Globus pallidus (tissue), 1 donor: ENCODE data around the gene PRAC1.
A peak's percentile ranks its signal among the peaks of the same experiment; 100 is the strongest.
"Not testable (repeated sequence)": the region's sequence is repeated elsewhere in the genome, so short reads cannot be mapped to it uniquely, and the experiment has no call there.

Experiments
- DNase-seq: peaks from one replicate; pipeline ENCODE4 v3.0.0-alpha.2; 2015; ENCODE audit warnings: low spot score

The PRAC1 gene

DNA sequence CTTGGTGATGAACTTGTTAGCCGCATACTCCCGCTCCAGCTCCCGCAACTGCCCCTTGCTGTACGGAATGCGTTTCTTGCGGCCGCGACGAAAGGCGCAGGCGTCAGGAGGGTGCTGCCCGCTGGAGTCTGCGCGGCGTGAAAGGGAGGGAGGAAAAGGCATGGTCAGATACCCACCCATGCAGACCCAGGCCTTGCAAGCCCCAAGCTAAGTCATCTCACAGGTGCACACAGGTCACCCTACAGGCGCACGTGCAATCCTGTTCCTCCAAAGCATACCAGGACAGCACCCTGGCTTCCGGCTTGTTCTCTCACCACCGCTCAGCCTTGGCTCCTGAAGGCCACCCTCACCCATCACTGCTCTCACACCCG is 4.6 kb upstream of the PRAC1 start:
- no peak for DNase-seq

DNA sequence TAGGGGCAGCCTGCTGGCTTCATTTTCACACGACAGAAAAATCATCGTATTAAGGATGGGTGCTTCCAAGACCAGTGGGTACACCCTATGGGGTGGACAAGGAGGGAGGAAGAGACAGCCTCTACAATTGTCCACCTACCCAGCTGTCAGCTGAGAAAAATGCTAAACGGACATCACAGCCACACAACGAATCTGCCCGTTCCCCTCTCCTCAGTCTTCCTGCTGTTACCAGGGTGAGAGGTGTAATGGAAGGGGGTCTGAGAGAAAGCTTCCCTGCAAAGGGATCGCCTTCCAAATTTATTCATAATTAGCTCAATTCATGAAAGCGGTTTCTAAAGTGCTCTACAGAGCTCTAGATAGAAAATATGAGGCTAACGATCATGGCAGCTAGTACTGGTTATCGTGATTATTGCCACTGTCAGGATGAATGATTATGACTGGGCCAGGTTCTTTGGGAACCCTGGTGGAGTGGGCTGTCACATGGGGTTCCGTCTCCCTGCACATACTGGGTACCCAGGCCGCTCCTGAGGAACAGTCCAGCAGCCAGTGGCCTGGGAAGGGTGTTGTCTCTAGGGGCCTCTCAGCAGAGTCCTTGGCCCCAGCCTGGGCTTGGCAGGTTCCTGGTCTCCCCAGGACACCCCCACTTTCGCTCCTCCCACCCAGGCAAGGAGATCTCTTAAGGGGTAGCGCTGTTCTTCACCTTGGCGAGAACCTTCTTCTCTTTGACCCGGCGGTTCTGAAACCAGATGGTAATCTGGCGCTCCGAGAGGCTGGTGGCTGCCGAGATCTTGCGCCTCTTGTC is 4.0 kb upstream of the PRAC1 start:
- DNase-seq = no peak

DNA sequence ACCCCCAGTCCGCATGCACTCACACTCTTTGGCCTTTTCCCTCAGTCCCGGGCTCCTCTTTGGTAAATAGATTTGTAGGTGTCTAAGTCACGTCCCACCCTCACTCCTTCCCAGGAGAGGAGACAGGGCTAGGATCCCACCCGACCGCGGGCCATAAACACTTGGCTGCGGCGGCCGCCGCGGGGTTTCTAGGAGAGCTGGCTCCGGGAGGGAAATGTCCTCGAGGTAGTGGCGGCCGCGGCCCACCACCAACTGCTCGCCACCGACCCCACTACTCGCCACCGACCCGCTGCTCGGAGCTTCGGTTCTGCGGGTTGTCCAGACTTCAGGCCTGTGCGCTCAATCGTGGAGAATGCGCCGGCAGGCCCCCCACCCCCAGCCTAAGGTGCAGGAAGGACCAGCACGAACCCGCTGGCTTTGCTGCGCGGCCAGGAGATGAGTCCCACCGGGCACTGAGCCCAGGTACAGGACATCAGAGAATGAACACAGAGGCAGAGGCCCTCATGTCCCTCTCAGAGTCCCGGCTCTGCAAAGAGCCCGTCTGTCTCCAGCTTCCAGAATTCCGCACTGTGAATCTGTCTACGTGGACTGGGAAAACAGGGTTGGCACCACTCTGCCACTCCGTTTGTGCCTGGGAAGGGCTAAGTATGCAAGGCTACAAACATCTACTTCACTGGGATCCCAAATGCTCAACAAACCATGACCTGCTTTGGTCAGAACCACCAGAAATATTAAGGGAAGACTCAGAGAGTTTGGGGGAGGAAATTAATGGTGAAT is 3.2 kb upstream of the PRAC1 start:
- DNase-seq = no peak

- no peak for DNase-seq
Measured at GRCh38 chr17:48725004-48725287, 2.6 kb upstream of the PRAC1 start.

DNA sequence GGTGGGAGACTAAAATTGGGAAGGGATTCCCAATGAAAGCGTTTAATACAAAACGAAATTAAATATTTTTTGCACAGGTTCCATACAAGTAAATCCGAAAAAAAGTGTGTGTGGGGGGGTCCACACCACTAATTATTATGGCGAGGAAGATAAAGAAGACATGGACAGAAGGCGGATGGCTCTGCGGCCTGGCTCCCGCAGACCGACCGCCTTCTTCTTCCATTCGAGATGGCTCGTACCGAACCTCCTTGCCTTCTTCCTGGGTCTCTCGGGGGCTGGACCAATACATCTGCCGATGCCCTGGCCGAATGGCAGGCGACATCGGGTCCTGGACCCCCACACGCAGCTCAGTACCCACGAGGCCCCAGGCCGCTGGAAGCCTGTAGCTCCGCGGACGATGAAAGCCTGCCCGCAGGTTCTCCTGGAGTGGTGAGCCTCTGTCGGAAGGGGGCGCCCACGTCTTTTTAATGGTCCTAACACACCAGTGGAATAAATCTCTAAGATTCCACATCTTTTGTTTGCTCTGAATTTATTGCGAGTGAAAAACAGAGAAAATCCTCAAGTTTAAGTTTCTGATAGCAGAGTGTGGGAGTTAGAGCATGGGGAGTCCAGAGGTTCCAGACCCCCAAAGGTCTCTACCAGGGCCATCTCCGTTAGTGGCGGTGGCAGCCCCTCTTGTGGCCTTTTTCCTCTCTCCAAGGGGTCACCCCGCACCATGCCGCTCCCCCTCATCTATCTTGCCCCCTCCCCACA is 2.1 kb upstream of the PRAC1 start:
- DNase-seq = peak; percentile 59

DNA sequence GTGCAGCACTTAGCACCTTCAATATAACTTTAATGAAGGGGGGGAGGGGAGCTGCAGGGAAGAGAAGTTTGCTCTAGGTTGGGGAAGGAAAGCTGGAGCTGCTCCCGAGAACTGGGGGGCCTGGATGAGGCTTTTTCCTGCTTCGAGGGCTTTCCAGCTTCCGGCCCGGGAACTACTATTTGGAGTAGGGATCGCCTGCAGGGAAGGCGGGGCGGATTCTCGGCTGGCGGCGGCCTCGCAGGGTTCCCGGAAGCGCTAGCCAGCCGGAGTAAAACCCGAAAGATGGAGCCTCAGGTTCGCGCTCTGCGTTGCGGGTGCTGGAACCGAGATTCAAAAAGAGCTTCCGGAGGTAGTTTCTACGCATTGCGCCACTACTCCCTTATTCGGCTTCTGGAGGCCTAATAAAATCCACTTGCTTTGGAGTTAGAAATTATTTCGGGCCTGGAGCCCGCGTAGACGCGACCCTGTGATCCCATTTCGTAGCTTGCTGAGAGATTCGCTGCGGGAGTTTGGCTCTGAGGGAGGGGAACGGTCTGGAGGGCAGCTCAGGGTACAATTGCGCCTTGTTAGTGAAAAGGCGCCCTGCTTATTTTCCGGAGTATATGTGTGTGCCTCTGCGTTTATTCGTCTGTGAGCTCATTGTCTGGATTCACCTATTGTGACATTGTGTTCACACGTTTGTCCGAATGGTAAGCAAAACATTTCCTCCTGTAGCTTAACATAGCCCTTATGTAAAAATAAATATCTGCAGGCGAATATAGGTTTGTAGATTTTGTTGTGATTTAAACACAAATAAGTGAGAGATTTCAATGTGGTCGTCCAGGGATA is 1.3 kb upstream of the PRAC1 start:
- no peak for DNase-seq

GRCh38 chr17:48722915-48723422 is 651 bp upstream of the PRAC1 start, which contains the start of gene PRAC2:
Gene PRAC2 (plus strand): TSS chr17:48723185. CDS start chr17:48724411, 1,226 bp downstream.
- no peak for DNase-seq

DNA sequence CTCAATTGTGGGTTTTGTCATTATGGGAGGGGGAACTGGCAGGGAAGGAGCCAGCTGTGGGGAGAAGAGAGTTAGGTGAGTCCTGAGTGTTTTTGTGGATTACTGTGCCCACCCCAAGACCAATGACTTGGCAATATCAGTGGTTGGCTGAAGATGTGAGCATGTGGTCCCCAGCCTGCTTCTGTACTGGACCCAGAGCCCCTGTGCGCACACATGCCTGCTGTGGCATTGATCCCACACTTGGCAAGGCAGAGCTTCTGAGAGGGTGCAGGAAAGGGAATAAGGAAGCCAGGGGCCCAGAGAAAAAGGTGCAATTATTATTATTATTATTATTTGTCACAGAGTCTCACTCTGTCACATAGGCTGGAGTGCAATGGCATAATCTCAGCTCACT is 1.3 kb downstream of the PRAC1 start:
- no peak for DNase-seq

DNA sequence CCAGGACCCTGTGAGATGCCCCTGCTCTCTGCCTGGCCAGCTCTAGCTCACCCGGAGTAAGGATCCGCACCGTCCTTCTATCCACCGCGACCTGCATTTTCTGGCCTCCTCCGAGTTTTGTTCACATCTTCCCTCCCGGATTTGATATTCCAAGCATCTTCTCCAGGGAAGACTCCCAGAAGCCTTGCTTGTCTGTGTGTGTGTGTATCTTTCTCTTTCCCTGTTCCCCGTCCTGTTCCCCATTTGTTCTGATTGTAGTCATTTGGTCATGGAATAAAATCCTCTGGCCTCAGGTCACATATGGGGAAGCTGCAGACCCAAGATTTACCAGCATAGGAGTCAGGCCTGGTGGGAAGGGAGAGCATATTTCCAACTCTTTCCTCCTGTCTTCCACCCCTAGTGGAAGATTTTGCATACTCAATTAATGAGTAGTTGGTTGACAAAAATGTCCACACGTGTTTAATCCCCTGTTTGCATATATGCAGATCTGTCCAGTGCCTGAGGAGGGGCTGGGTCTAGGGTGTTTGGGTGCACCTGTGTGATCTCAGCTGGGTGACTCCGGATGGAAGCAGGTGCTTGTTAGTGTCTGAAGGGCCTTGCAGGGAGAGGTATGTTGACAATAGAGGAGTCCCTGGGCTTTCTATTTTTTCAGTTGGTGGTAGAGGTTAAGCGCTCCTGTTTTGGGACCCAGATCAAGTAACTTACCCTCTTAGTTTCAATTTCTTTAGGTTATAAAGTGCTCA is 1.9 kb downstream of the PRAC1 start:
- no peak for DNase-seq

GRCh38 chr17:48719642-48720265 is 2.6 kb downstream of the PRAC1 start:
- no peak for DNase-seq

DNA sequence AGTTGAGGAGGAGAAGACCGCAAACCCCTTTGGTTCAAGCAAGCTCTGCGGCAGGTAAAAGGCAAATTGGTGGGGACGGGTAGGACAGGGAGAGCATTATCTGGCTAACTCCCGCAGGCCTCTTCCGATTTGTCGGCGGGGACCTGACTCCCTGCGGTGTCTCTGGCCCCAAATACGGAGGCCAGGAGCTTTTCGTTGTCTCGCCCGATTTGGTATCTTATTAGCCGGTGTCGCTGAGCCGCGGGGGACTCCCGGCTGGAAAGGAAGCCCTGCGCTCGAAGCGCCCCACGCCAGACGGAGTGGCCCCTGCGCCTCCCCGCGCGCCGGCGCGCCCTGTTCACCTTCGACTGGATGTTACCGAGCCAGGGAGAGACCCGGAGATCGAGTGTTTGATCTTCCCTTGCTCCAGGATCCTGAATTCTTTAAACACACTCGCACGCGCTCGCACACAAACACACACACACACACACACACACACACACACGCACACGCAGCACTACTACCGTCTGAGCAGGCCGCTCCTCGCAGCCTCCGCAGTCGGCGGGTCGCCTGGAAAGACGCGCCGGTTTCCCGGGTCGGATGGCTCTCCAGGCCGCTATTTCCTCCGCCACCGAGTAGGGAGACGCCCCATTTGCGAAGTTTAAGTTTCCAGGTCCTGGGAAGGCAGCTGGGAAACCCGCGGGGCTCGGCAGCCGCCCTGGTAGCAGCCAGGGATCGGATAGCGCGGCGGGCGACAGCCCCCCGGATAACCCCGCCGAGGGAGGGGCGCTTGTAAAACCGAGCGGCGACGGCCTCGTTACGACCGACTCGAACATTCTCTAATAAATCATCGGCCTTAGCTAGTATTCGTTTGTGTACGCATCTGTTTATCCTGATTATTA is 3.3 kb downstream of the PRAC1 start:
- no peak for DNase-seq

GRCh38 chr17:48718227-48718760 is 4.0 kb downstream of the PRAC1 start:
- no peak for DNase-seq

- no peak for DNase-seq
Measured at GRCh38 chr17:48717367-48718226, 4.7 kb downstream of the PRAC1 start.

DNA sequence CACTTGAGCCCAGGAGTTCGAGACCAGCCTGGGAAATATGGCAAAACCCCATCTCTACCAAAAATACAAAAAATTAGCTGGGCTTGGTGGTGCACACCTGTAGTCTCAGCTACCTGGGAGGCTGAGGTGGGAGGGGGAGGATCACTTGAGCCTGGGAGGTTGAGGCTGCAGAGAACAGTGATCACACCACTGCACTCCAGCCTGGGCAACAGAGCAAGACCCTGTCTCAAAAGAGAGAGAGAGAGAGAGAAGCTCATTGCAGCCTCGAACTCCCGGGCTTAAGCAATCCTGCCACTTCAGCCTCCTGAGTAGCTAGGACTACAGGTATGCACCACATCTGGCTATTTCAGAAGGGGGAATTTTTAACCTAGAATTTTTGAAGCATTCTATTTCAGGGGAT is 5.8 kb downstream of the PRAC1 start:
- not testable (repeated sequence) for DNase-seq

DNA sequence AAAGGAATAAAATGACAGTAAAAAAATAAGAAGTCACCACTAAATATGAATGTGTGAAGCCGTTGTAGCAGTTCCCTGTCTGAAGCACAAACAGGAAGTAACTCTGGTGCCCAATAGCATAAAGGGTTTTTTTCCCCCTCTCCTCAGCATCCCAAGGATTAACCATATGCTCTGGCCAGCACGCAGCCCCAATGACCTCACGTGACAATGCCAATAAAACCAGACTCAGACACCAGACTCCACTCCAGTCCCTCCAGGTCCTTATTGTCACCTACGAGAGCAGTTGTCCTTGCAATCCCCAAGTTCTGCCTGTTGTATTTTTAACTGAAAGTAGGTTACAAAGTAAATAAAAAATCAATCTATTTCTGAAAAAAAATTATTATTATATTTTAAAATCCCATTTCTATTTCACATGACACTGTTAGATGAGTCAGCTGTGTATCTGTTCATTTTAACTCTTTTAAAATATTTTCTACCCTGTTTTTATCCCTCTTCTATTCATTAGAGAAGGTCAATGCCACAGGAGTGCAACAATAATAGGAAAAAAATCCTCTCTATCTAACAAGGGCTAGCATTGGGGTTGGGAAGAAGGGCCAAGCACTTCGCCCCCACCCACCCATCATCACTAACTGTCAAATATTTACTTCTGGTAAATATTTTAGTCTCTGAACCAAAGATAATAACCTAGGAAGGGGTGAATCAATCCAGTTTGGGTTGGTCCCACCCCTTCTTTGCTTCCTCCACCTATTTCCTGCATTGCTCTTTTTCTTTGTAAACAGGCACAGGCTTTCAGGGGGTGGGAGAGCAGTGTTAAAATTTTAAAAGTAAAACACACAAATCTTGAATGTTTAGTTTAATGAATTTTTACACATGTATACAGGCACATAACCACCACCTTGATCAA is 6.6 kb downstream of the PRAC1 start:
- DNase-seq = no peak

- no peak for DNase-seq
Measured at GRCh38 chr17:48711128-48711527, 11.2 kb downstream of the PRAC1 start.
